OCI-M1 (cell line): ENCODE data around the gene MYEF2.
A peak's percentile ranks its signal among the peaks of the same experiment; 100 is the strongest.

ENCODE experiments used
- DNase-seq: peaks from one replicate; lab custom pipeline; 2025; lab: John Stamatoyannopoulos, UW

Gene MYEF2

GRCh38 chr15:48177766-48178647 lies at the start of gene MYEF2:
TSS of gene MYEF2 (minus strand) at chr15:48178295. CDS start at chr15:48178237, 58 bp downstream.
- no peak for DNase-seq

GRCh38 chr15:48225771-48226170 lies 47.7 kb upstream of the MYEF2 start:
- DNase-seq = no peak

- DNase-seq = no peak
Measured at GRCh38 chr15:48222627-48223026, 44.5 kb upstream of the MYEF2 start.

- DNase-seq = no peak
Measured at GRCh38 chr15:48221885-48222284, 43.8 kb upstream of the MYEF2 start.

GRCh38 chr15:48221261-48221660 lies 43.2 kb upstream of the MYEF2 start:
- no peak for DNase-seq

GRCh38 chr15:48205981-48206380 lies 27.9 kb upstream of the MYEF2 start, which contains the start of gene SLC12A1:
TSS of gene SLC12A1 (plus strand) at chr15:48206302. CDS start at chr15:48207720, 1,418 bp downstream.
- DNase-seq = no peak

- no peak for DNase-seq
Measured at GRCh38 chr15:48202068-48202467, 24.0 kb upstream of the MYEF2 start.

- DNase-seq = no peak
Measured at GRCh38 chr15:48191574-48192225, 13.6 kb upstream of the MYEF2 start, which contains the start of gene CTXN2. TSS of gene CTXN2 (plus strand) at chr15:48191665. CDS start at chr15:48201301, 9,636 bp downstream.

- DNase-seq = peak; percentile 56
Measured at GRCh38 chr15:48190932-48191573, 13.0 kb upstream of the MYEF2 start.

GRCh38 chr15:48186271-48186670 lies 8.2 kb upstream of the MYEF2 start:
- no peak for DNase-seq

- DNase-seq = no peak
Measured at GRCh38 chr15:48185529-48185928, 7.4 kb upstream of the MYEF2 start.

GRCh38 chr15:48182749-48183148 lies 4.7 kb upstream of the MYEF2 start:
- no peak for DNase-seq

- DNase-seq = no peak
Measured at GRCh38 chr15:48178648-48178931, 495 bp upstream of the MYEF2 start.

GRCh38 chr15:48177383-48177765 lies 721 bp downstream of the MYEF2 start:
- no peak for DNase-seq

- DNase-seq = no peak
Measured at GRCh38 chr15:48176957-48177356, 1.1 kb downstream of the MYEF2 start.

- DNase-seq = no peak
Measured at GRCh38 chr15:48176112-48176511, 2.0 kb downstream of the MYEF2 start.

GRCh38 chr15:48175126-48175525 lies 3.0 kb downstream of the MYEF2 start:
- DNase-seq = no peak

- DNase-seq = no peak
Measured at GRCh38 chr15:48170981-48171380, 7.1 kb downstream of the MYEF2 start.

GRCh38 chr15:48168616-48169015 lies 9.5 kb downstream of the MYEF2 start:
- no peak for DNase-seq

GRCh38 chr15:48153526-48153925 lies 24.6 kb downstream of the MYEF2 start:
- no peak for DNase-seq

- DNase-seq = no peak
Measured at GRCh38 chr15:48149858-48150257, 28.2 kb downstream of the MYEF2 start.

- no peak for DNase-seq
Measured at GRCh38 chr15:48147358-48147757, 30.7 kb downstream of the MYEF2 start.

GRCh38 chr15:48145923-48146322 lies 32.2 kb downstream of the MYEF2 start:
- DNase-seq = no peak
